ENCODE data around the gene ZNF396.

The ZNF396 gene

DNA sequence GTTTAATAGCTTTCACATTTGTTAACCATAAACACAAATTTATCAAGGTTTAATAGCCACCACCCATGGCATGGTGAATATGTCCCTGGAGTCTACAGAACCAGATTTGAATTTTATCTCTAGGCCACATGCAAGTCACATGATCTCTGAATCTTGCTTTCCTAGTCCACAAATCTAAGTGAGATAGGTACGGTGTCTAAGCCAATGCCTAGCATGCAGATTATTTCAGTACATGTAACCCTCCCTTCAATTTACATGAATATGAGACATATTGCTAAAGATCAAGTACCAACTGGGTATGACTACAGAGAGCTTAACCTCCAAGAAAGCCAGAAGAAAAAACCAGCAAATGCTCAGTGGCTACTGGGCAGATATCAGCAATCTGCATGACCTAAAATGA, 42.9 kb downstream of the ZNF396 start:
- no peak for DNase-seq

- no peak for DNase-seq
These were observed 45.6 kb downstream of the ZNF396 start for GRCh38 chr18:35331367-35332087.

DNA sequence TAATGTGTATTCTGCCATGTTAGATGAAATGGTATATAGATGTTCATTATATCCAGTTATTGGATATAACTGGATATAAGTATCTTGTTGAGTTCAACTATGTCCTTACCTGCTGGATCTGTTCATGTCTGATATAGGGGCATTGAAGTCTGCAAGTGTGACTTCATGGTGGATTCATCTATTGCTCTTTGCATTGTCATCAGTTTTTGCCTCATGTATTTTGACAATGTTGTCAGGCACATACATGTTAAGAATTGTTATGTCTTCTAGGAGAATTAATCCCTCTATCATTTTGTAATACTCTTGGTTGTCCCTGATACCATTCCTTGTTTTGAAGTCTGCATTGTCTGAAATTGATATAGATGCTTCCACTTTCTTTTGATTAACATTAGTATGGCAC, 48.3 kb downstream of the ZNF396 start:
- no peak for DNase-seq

GRCh38 chr18:35326695-35327387, 50.3 kb downstream of the ZNF396 start:
- DNase-seq = no peak

DNA sequence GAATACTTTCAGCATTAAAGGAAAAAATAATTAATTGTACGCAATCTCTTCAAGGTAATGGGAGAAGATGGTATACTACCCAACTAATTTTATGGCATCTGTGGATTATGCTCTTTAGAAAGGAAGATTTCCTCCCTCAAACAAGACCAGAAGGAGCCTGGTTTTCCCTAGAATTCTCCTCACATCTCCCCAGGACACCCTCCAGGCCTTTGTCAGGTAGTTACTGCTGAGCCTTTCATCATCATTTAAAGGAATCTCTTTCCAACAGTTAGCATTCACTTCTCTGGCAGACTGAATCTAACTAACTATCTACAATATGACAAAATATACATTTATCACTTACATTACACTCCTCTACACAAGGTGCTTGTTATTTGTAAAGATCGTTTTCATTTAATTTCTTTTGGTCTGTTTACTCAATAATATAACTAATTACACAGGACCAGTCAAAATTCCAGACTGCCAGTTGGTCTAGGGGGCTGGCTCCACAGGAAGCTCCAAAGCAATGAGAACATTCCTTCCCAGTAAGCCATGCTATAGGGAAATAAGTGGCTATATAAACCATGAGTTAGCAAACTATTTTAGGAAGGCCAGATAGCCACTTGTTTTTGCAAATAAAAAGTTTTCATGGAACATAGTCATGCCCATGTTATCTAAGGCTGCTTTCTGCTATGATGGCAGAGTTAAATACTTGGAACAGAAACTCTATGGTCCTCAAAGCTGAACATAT, 52.0 kb downstream of the ZNF396 start:
- no peak for DNase-seq

DNA sequence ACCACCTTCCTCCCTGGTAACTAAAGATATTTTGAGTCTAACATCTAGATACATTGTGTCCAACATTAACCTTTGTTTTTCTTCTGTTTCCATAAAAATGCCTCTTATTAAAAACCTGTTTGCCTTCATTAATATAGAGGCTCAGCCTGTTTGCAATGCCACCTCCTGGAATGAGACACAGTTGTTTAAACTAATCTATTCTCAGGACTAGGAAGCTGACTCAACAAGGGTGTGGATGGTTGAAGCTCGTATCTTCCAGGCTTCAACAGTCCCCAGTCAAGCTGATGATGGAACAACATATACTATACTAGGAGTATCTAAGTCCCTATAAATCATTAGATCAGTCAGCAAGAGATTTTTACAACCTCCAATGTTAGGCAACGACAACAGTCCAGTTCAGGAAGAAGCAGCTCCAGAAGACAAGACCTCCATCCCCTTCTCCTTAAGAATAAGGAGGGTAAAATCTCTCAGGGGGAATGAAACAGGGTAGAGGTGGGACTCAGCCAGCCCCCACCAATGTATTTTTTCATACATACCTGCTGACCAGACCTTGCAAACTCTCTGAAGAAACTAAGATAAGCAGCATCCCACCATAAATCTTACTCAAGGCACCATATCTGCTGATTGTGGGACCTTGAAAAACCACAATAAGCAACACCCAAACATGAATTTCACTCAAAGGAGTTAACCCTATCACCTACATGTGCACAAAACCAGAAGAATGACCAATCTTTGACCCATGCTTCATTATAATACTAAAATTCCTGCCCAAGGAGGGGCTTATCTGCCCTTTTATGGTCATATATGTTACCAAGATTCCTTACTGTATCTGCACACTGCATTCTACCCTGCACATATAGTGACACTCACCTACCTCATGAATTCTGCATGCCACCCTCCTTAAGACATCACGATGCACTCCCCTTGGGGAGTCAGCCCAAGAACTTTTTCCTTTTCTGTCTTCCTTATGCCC, 54.4 kb downstream of the ZNF396 start:
- no peak for DNase-seq

Data from NCI-H524 treated with DMSO at 0.1 percent for 48 hours (cell line).